NCI-H82 treated with DMSO at 0.1 percent for 48 hours (cell line): ENCODE measurements around the gene DPM3.
"Not testable (repeated sequence)": the region's sequence is repeated elsewhere in the genome, so short reads cannot be mapped to it uniquely, and the experiment has no call there.

Source experiments
- DNase-seq: peaks from one replicate; lab custom pipeline; 2025; ENCODE audit not compliant: unreplicated experiment; lab: John Stamatoyannopoulos, UW

DPM3 gene, protein sequence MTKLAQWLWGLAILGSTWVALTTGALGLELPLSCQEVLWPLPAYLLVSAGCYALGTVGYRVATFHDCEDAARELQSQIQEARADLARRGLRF

GRCh38 chr1:155139895-155140629 lies at the start of gene DPM3:
TSS of gene DPM3 (minus strand) at chr1:155140531. CDS start at chr1:155140240, 291 bp downstream.
- peak; percentile 63 for DNase-seq

GRCh38 chr1:155189926-155190325 lies 49.6 kb upstream of the DPM3 start:
- DNase-seq, result not testable (repeated sequence)

GRCh38 chr1:155188268-155188667 lies 47.9 kb upstream of the DPM3 start:
- no peak for DNase-seq

DNA sequence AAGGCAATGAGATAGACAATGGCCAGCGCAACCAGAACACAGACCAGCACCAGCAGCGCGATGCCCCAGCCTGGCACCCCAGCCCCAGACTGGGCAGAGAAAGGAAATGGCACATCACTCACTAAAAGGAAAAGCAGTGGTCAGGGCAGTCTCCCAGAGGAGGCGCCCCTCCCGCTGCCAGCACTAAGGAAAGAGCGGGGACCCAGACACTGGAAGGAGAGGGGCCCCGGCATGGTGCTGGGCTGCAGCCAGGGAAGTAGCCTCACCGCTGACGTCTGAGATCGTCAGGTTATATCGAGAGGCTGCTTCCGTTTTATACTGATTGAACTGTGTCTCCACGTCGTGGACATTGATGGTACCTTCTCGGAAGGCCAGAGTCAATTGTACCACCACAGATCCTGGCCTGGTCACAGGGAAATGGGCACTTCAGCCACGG lies 47.1 kb upstream of the DPM3 start:
- no peak for DNase-seq

DNA sequence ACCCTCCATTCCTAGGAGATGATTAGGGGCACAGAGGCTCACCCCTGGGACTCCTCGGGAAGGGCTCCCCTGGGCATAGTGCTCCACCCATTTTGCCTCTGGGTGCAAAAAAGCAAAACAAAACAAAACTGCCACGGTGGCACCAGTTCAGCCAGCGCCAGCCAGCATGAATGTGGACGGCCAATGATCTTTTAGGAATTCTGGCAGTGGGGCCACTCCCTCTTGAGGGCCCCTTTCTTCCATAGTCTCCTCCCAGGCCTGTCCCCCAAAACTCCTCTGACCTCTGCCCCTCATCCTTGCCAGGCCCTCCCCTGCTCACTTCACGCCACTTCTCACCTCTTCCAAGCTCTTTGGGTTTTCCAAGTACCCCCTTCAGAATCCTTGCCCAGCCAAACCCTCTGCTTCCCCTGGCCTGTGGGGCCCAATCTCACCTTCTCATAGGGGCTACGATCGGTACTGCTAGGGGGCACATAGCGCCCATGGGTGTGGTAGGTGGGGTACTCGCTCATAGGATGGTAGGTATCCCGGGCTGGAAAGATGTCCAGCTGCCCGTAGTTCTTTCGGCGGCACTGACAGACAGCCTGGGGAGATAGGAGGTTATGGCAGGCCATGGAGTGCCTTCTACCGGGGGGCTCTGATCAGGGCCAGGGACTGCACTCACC lies 46.6 kb upstream of the DPM3 start:
- DNase-seq, result no peak

GRCh38 chr1:155186067-155186793 lies 45.9 kb upstream of the DPM3 start:
- DNase-seq, result no peak

DNA sequence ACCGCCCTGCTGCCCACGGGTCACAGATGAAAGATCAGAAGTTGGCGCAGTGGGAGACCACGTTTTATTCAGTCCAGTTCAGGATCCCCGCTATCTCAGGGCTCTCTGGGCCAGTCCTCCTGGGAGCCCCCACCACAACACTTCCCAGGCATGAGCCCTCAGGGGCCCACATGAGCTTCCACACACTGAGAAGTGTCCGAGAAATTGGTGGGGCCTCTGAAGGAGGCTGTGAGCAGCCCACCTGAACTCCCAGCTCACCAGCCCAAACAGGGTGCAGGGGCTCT lies 45.4 kb upstream of the DPM3 start:
- DNase-seq, result no peak

DNA sequence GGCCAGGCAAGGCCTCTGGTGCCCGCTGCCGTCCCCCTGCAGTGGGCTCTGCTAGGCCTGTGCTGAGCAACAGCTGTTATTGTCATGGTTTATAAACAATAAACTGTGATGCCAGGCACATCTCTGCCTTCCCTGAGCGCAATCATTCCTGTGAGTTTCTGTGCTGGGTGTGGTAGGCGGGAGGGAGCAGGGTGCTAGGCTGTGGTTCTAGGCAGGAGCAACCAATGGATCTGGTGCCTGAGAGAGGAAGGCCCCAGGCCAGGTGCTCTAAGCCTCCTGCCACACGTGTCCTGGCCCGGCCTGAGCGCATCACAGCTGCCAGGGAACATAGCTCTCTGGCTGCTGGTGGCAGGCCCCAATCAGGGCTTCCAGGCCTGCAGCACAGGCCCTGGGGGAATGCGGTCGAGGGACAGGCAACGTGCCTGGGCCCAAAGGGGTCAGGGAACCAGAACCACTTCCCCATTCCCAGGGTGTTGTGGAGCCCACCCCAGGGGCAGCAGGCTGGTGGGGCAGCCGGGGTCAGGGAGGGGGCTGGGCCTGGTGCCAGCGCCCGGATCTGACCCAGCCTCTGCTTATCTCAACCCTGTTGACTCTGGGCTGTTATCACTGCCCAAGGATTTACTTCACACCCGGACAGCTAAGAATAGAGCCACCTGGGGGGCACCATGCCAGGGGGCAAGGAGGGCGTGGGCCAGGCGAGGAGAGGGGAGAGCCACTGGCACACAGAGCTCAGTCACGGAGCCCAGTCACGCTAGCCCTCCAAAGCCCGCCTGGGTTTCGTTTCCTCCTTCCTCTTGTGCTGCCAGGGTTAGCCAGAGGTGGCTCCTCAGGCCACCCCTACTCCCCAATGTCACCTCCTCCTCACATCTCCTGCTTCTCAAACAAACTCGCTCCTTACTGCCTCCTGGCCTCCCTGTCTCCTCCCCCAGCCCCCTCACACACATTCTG lies 44.8 kb upstream of the DPM3 start:
- no peak for DNase-seq

GRCh38 chr1:155184351-155184811 lies 44.0 kb upstream of the DPM3 start:
- DNase-seq, result no peak

- DNase-seq, result no peak
Observed at GRCh38 chr1:155183775-155184221, 43.5 kb upstream of the DPM3 start.

DNA sequence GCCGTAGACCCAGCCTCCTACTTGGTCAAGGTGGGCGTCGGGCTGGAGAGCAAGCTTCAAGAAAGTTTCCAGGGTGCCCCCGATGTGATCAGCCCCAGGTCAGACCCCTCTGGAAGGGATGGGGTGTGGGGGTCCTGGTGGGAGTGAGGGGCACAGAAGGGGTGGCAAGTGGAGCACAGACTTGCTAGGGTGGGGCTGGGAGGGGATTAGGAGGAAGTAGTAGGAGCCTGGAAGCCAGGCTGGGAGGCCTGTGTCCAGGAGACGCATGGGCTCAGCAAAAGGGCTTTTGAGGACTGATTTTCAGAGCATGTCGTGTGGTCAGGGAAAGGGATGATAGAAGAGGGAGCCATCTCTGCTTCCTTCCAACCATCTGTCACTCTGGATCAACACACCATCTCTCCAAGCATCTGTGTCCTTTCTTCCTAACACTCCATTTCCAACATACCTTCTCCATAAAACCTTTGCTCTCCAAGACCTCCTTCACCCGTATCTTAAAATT lies 41.8 kb upstream of the DPM3 start:
- DNase-seq, result peak; percentile 18

DNA sequence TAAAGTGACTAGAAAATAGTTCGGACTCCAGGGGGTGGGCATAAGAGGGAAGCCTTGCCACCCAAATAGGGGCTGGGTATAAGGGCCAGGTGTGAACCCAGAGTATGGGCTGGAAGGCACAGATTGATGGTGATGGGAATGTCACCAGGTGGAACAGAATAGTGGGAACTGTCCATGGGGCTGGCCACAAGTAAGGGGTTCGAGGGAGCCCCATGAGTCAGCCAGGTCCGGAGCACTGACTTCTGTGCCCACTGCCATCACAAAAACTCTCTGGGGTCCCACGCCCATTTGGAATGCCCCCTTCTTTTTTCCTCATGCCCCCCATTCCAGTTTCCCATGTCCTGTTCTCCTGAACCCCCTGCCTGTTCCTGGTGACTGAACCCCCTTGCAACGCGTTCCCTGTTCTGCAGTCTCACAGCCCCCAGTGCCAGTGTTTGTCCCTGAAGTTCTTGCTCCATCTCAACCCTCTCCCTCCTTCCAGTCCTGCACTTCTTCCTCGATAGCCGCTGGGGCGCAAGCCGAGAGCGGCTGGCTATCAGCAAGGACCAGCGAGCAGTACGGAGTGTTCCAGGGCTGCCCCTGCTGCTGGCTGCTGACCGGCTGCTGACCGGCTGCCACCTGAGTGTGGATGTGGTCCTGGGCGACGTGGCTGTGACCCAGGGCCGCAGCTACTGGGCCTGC lies 41.2 kb upstream of the DPM3 start:
- DNase-seq, result no peak

GRCh38 chr1:155179112-155180031 lies 39.0 kb upstream of the DPM3 start:
- no peak for DNase-seq

DNA sequence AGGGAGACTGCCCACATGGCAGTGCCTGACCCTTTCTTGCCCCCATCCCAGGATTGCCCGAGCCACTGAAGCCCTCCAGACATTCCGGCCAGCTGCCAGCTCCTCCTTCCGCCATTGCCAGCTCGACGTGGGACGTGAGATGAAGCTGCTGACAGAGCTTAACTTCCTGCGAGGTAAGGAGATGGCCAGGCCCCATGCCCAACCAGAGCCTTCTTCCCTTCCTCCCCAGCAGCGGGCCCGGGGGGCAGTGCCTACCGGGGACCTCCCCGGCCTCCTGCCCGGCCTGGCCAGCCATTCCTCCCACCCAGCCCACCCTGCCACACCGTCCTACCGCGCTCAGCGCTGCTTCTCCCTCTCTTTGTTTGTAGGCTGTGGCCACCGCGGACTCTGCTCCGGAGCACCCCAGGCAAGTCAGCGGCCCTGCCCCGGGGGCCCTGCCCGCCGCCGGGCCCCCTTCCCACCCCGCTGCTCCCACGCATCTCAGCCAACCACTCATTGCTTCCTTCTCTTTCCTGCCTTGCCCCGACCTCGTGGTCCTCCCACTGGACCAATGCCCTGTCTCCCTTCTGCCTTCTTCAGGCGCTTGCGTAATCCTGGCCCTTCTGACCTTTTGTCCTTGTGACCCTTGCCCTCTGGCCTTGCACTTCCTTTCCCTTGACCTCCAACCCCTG lies 38.2 kb upstream of the DPM3 start:
- no peak for DNase-seq

DNA sequence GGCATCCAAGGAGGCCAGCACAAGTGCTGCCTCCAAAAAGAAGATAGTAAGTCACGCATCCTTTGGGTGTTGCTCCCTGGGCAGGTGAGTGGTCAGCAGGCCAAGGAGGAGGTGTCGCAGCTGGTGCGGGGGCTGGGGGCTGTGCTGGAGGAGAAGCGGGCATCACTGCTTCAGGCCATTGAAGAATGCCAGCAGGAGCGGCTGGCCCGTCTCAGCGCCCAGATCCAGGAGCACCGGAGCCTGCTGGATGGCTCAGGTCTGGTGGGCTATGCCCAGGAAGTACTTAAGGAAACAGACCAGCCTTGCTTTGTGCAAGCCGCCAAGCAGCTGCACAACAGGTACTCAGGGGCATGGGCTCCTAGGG lies 37.6 kb upstream of the DPM3 start:
- no peak for DNase-seq

DNA sequence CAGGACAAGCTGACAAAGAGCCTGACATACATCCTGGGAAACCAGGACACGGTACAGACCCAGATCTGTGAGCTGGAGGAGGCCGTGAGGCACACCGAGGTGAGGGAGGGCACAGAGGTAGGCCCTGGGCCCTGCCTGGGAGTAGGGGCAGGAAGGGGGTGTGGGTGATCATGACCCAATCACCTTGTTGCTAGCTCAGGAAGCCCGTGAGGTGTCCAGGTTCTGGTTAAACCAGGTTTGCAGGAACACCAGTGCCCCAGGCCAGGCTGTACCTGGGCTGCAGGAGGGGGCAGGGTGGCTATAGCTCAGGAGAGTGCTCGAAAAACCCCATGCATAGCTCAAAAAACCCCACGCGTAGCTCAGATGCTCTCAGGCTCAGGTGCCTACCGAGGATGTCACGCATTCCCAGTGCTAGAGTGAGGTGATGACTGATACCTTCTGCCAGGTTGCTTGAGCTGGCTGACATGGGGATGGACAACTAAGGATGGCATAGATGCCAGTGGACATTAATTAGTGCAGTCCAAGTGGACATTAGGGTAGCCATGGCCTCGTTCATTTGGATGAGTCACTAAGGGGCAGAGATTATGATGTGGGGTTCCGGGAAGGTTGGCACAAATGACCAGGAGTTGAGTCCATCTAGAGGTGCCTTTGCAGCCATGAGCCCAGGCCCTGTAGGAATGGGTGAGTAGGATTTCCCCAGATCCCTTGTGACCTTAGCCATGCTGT lies 37.0 kb upstream of the DPM3 start:
- DNase-seq, result no peak

DNA sequence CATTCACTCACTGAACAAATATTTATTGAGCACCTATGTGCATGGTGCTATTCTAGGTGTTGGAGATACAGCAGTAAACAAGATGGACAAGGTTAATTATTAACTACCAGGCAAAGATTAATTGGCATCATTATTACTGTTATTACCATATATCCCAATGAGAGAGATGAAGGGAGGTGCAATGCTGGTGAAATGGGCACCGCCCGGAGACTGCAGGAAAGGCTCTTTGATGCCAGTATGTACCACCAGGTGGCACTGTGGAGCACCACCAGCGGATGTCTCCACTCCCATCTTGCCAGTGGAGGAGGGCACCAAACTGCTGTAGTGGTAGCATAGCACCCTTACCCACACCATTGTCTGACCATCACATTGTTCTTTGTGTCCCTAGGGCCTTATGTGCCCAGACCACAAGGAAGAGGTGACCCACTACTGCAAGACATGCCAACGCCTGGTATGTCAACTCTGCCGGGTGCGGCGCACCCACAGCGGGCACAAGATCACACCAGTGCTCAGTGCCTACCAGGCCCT lies 36.3 kb upstream of the DPM3 start:
- peak; percentile 50 for DNase-seq
